ENCODE results near the gene SHOC2.

GRCh38 chr10:110883924-110884323 lies 35.5 kb upstream of the SHOC2 start:
- TF ChIP-seq BHLHE40 (IDR thresholded peaks at IDR 0.05; ENCODE audit: borderline replicate concordance) (no peak), FOXA1 (IDR thresholded peaks at IDR 0.05) (no peak), FOXK2 (IDR thresholded peaks at IDR 0.05) (no peak), NFRKB (IDR thresholded peaks at IDR 0.05) (no peak), CTBP1 (IDR thresholded peaks at IDR 0.05; ENCODE audit: borderline replicate concordance) (no peak), ARNT (IDR thresholded peaks at IDR 0.05) (no peak), SUZ12 (IDR thresholded peaks at IDR 0.05) (no peak), SP1 (IDR thresholded peaks at IDR 0.05) (no peak), L3MBTL2 (conservative IDR thresholded peaks at IDR 0.05) (no peak), HDGF (IDR thresholded peaks at IDR 0.05; ENCODE audit: borderline replicate concordance) (no peak), PKNOX1 (IDR thresholded peaks at IDR 0.05) (no peak), LEF1 (IDR thresholded peaks at IDR 0.05; ENCODE audit: borderline replicate concordance) (no peak), FOXM1 (IDR thresholded peaks at IDR 0.05; ENCODE audit: borderline replicate concordance) (no peak)
